Measurements from ENCODE around the gene SORL1.

SORL1 gene

DNA sequence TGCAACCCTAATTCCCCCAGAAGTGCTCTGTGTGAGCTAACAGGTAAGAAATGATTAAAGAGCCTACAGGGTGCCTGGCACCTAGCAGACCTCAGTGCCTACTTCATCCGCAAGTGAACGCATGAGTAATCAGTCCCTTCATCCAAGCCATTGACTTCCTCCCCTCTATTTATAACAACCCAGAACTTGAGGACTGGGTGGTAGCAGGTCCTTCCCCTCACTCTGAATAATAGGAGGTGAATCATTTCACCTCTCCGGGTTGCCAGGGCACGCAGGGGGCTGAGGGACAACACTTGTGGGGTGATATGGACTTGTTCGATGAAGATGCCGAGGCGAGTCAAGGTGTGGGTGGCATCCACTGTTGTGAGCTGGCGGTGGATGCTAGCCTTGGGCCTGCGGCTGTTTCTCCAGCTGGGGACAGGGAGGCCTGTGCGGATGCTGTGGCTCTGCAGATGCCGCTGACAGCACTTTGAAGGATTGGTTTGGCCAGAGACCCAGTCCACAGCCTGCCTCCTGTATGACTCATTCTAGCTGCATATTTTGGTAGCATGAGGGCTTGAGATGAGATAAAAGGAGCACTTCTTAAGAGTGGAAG lies 12.3 kb downstream of the SORL1 start:
- Histone ChIP-seq H3K27ac (ENCODE audit: low read depth, low read length) (peak overlapping the region; percentile 74), H3K4me1 (ENCODE audit: control insufficient read depth, insufficient read depth, low read length) (peaks cover 60% of the 10 kb centered on the region), H3K9ac (ENCODE audit: low read depth, low read length) (no peak overlapping the region)

DNA sequence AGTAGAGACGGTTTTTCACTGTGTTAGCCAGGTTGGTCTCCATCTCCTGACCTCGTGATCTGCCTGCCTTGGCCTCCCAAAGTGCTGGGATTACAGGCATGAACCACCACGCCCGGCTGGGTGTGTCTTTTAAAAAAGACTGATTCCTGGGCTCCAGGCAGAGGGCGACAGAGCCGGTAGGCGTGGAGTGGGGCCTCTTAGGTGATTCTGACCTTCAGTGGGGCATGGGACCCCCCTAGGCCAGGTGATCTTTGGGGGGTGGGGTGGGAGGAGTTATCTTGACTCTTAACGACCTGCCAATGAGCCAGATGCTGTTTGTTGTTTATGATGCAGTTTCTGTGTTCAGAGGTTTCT lies 13.6 kb downstream of the SORL1 start:
- no peak overlapping the region for H3K4me3 ChIP-seq (ENCODE audit: low read depth, low read length)
- H3K27me3 ChIP-seq (ENCODE audit: control insufficient read depth, insufficient read depth, low read length): no peaks in the 10 kb centered on the region
- no peak overlapping the region for H3K9ac ChIP-seq (ENCODE audit: low read depth, low read length)
- H3K27ac ChIP-seq (ENCODE audit: low read depth, low read length): peak overlapping the region; percentile 81
- peaks cover 11% of the 10 kb centered on the region for H3K36me3 ChIP-seq (ENCODE audit: control insufficient read depth, insufficient read depth, low read length)
- H3K4me1 ChIP-seq (ENCODE audit: control insufficient read depth, insufficient read depth, low read length): peaks cover 57% of the 10 kb centered on the region
- no peaks in the 10 kb centered on the region for H3K9me3 ChIP-seq (ENCODE audit: control insufficient read depth, insufficient read depth, low read length)

More for the DNA sequence above, 12.3 kb downstream of the SORL1 start:
- Histone ChIP-seq H3K27me3 (ENCODE audit: control insufficient read depth, insufficient read depth, low read length) (no peaks in the 10 kb centered on the region), H3K4me3 (ENCODE audit: low read depth, low read length) (no peak overlapping the region), H3K9me3 (ENCODE audit: control insufficient read depth, insufficient read depth, low read length) (no peaks in the 10 kb centered on the region), H3K36me3 (ENCODE audit: control insufficient read depth, insufficient read depth, low read length) (no peaks in the 10 kb centered on the region)

DNA sequence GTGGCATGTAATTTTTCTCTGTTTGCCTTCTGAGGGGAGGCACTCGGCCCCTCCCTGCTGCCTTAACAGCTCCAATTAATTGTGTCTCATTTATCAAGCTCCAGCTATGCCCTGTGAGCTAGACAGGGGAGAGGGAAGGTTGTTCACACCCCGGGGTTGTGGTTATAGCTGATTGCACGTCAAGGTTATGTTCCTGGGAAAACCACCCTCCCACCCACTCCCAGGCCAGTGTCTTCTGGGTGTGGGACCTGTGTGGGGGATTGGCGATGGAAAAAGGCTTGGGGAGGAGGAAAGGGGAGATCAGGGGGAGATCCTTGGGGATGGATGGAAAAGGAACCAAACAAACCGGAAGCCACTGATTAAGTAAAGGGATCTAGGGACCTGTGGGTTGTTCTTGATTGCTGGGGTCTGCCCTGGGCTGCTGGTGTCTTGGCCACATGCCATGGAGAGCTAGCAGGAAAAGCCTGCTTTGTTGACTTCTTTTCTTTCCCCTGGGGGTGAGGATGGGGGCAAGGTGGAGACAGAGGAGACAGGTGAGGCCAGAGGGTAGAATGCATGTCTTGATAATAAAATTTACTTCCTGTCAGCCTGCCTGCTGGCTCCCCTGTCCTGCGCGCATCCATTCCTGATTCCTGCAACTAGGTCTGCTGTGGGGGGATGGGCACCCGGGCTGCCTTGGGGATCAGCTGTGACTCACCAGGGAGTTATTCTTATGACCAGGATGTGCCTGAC lies 14.1 kb downstream of the SORL1 start:
- H3K4me3 ChIP-seq (ENCODE audit: low read depth, low read length): 0 out of 2 replicates have a peak overlapping the region, but pooled peaks have one; percentile 10
- peaks cover 16% of the 10 kb centered on the region for H3K36me3 ChIP-seq (ENCODE audit: control insufficient read depth, insufficient read depth, low read length)
- no peak overlapping the region for H3K9ac ChIP-seq (ENCODE audit: low read depth, low read length)
- peaks cover 57% of the 10 kb centered on the region for H3K4me1 ChIP-seq (ENCODE audit: control insufficient read depth, insufficient read depth, low read length)
- H3K27me3 ChIP-seq (ENCODE audit: control insufficient read depth, insufficient read depth, low read length): no peaks in the 10 kb centered on the region
- H3K27ac ChIP-seq (ENCODE audit: low read depth, low read length): peak overlapping the region; percentile 81
- H3K9me3 ChIP-seq (ENCODE audit: control insufficient read depth, insufficient read depth, low read length): no peaks in the 10 kb centered on the region

DNA sequence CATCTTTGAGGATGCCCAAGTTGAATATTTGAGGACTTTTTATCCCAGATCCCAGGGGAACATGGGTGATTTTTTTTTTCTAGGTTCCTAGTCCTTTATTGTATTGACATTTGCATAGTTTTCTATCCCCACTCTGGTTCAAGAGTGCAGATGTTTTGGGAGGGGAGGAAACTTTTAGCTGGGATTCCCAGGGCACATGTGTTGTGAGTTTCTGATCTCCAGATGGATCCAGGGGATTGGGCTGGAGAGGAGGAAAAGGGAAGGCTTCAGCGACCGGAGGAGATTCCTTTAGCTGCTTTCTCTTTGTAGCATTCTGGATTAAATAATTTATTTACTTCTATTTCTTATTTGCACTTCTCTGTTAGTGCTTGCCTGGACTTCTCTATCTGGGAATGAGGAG lies 15.4 kb downstream of the SORL1 start:
- H3K4me3 ChIP-seq (ENCODE audit: low read depth, low read length): no peak overlapping the region; the same call in 1 of the 2 replicates
- H3K27me3 ChIP-seq (ENCODE audit: control insufficient read depth, insufficient read depth, low read length): no peaks in the 10 kb centered on the region
- peaks cover 21% of the 10 kb centered on the region for H3K36me3 ChIP-seq (ENCODE audit: control insufficient read depth, insufficient read depth, low read length)
- H3K4me1 ChIP-seq (ENCODE audit: control insufficient read depth, insufficient read depth, low read length): peaks cover 57% of the 10 kb centered on the region
- peak overlapping the region; percentile 32 for H3K27ac ChIP-seq (ENCODE audit: low read depth, low read length)
- H3K9ac ChIP-seq (ENCODE audit: low read depth, low read length): no peak overlapping the region
- no peaks in the 10 kb centered on the region for H3K9me3 ChIP-seq (ENCODE audit: control insufficient read depth, insufficient read depth, low read length)

DNA sequence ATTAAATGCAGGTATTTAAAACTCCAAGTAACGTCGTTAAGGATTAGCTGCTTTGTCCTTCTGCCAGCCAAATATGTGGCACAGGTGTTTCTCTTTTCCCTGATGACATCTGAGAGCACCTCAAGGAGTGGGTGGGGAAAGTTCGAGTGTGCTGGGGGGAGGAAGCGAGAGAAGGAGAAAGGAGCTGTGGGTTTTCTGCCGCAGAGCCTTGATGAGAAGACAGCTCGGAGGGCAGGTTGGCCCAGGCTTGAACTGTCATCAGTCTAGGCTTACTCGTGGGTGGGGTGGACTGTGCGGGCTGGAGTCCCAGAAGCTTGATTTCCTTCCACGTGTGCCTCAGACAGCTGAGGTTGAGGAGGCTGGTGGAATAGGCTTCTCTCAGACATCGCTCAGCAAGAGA lies 15.9 kb downstream of the SORL1 start:
- Histone ChIP-seq H3K4me3 (ENCODE audit: low read depth, low read length) (no peak overlapping the region), H3K36me3 (ENCODE audit: control insufficient read depth, insufficient read depth, low read length) (peaks cover 21% of the 10 kb centered on the region), H3K27me3 (ENCODE audit: control insufficient read depth, insufficient read depth, low read length) (no peaks in the 10 kb centered on the region), H3K27ac (ENCODE audit: low read depth, low read length) (no peak overlapping the region), H3K4me1 (ENCODE audit: control insufficient read depth, insufficient read depth, low read length) (peaks cover 53% of the 10 kb centered on the region), H3K9me3 (ENCODE audit: control insufficient read depth, insufficient read depth, low read length) (no peaks in the 10 kb centered on the region), H3K9ac (ENCODE audit: low read depth, low read length) (no peak overlapping the region)

DNA sequence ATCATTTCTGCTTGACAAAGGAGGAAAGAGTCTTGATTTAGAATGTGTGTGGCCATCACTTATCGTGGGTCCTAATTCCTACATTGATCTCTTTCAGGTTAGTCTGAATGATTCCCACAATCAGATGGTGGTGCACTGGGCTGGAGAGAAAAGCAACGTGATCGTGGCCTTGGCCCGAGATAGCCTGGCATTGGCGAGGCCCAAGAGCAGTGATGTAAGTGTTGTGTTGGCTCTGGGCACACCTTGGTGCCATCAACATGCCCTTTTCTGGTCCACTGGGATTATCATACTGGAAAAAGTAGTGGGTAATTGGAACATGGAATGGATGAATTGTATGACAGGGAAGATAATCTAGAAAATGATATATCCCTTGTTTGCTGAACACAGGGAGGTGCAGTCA lies 17.8 kb downstream of the SORL1 start:
- Histone ChIP-seq H3K27me3 (ENCODE audit: control insufficient read depth, insufficient read depth, low read length) (no peaks in the 10 kb centered on the region), H3K9me3 (ENCODE audit: control insufficient read depth, insufficient read depth, low read length) (no peaks in the 10 kb centered on the region), H3K4me3 (ENCODE audit: low read depth, low read length) (no peak overlapping the region), H3K27ac (ENCODE audit: low read depth, low read length) (no peak overlapping the region), H3K36me3 (ENCODE audit: control insufficient read depth, insufficient read depth, low read length) (peaks cover 33% of the 10 kb centered on the region), H3K4me1 (ENCODE audit: control insufficient read depth, insufficient read depth, low read length) (peaks cover 36% of the 10 kb centered on the region), H3K9ac (ENCODE audit: low read depth, low read length) (no peak overlapping the region)

DNA sequence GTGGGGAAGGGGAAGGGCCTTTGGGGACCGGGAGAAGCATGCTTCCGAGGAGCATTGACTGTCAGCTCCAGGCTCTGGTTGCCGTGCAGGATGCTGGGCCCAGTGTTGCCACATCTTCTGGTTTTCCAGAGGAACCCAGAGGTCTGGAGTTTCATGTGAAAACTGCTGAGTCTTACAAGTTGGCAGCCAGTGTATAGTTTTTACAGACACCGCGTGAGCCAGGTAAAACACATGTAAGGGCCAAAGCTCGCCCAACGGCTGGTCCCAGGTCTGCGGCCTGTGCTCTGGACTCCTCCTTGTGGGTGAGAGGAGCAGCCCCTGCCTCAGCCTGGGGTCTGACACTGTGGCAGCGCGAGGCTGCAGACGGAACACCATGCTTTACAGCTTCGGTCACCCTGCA lies 19.1 kb downstream of the SORL1 start:
- Histone ChIP-seq H3K4me1 (ENCODE audit: control insufficient read depth, insufficient read depth, low read length) (peaks cover 31% of the 10 kb centered on the region), H3K9ac (ENCODE audit: low read depth, low read length) (no peak overlapping the region), H3K36me3 (ENCODE audit: control insufficient read depth, insufficient read depth, low read length) (peaks cover 33% of the 10 kb centered on the region), H3K9me3 (ENCODE audit: control insufficient read depth, insufficient read depth, low read length) (no peaks in the 10 kb centered on the region), H3K27ac (ENCODE audit: low read depth, low read length) (no peak overlapping the region), H3K4me3 (ENCODE audit: low read depth, low read length) (no peak overlapping the region), H3K27me3 (ENCODE audit: control insufficient read depth, insufficient read depth, low read length) (no peaks in the 10 kb centered on the region)

DNA sequence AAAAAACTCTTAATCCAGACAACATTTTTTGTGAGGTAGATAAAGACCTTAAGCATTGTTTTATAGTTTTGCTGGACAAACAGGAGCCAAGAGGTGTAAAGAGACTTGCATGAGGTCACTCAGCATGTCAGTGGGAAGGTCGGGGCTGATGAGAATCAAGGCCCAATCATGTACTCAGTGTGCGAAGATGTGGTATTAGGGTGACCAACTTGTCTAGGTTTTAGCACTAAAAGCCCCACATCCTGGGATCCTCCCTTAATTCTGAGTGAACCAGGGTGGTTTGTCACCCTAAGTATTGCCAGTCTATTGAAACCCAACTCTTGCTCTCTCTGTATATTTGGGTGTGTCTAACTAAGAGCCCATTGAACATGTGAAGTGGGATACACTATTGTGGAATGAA lies 20.2 kb downstream of the SORL1 start:
- Histone ChIP-seq H3K4me3 (ENCODE audit: low read depth, low read length) (no peak overlapping the region), H3K9me3 (ENCODE audit: control insufficient read depth, insufficient read depth, low read length) (no peaks in the 10 kb centered on the region), H3K9ac (ENCODE audit: low read depth, low read length) (no peak overlapping the region), H3K36me3 (ENCODE audit: control insufficient read depth, insufficient read depth, low read length) (peaks cover 33% of the 10 kb centered on the region), H3K4me1 (ENCODE audit: control insufficient read depth, insufficient read depth, low read length) (peaks cover 24% of the 10 kb centered on the region), H3K27ac (ENCODE audit: low read depth, low read length) (no peak overlapping the region), H3K27me3 (ENCODE audit: control insufficient read depth, insufficient read depth, low read length) (no peaks in the 10 kb centered on the region)

DNA sequence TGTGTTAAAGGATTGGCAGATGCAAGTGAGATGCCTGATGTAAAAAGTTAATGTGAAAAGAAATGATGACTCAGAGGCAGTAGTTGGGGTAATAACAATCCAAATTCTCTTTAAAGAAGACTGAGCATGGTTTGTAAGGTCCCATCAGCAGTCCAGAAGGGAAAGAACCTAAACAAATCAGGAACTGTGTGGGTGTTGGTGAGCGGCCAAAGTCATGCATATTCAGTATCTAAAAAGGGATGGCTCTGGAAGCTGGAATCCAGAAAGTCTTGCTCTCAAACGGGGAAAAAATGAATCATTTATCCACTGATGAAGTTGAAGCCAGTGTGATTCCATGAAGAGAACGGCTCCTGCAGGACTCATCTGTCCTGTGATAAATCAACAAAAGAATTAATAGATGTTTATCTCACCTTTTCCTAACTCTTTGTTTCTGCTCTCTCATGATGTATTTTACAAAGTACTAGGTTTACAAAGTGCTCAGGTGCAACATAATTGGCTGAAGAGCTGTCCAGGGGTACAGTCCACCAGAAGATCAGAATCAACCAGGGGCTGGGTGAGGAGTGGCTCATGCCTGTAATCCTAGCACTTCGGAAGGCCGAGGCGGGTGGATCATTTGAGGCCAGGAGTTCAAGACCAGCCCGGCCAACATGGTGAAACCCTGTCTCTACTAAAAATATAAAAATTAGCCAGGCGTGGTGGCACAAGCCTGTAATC lies 21.1 kb downstream of the SORL1 start:
- Histone ChIP-seq H3K27ac (ENCODE audit: low read depth, low read length) (no peak overlapping the region), H3K36me3 (ENCODE audit: control insufficient read depth, insufficient read depth, low read length) (peaks cover 36% of the 10 kb centered on the region), H3K4me1 (ENCODE audit: control insufficient read depth, insufficient read depth, low read length) (peaks cover 19% of the 10 kb centered on the region), H3K27me3 (ENCODE audit: control insufficient read depth, insufficient read depth, low read length) (no peaks in the 10 kb centered on the region), H3K9me3 (ENCODE audit: control insufficient read depth, insufficient read depth, low read length) (no peaks in the 10 kb centered on the region), H3K4me3 (ENCODE audit: low read depth, low read length) (no peak overlapping the region), H3K9ac (ENCODE audit: low read depth, low read length) (no peak overlapping the region)

DNA sequence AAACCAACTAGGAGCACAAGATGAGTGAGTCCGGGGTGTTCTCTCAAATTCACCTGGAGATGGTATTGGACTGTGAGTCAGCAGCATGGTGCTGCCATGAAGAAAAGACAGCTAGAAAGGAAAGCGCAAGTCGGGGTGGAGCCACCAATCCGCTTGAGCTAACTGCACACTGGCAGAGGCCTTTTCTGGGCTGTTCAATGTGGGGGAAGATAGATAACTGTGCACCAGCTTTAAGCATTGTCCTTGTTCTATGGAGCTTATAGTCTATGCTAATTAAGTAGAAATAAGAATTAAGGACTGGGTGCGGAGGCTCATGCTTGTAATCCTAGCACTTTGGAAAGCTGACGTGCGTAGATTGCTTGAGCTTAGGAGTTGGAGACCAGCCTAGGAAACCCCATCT lies 22.6 kb downstream of the SORL1 start:
- no peak overlapping the region for H3K4me3 ChIP-seq (ENCODE audit: low read depth, low read length)
- H3K9ac ChIP-seq (ENCODE audit: low read depth, low read length): no peak overlapping the region
- no peaks in the 10 kb centered on the region for H3K9me3 ChIP-seq (ENCODE audit: control insufficient read depth, insufficient read depth, low read length)
- H3K36me3 ChIP-seq (ENCODE audit: control insufficient read depth, insufficient read depth, low read length): peaks cover 41% of the 10 kb centered on the region
- H3K4me1 ChIP-seq (ENCODE audit: control insufficient read depth, insufficient read depth, low read length): peaks cover 27% of the 10 kb centered on the region
- H3K27me3 ChIP-seq (ENCODE audit: control insufficient read depth, insufficient read depth, low read length): no peaks in the 10 kb centered on the region
- H3K27ac ChIP-seq (ENCODE audit: low read depth, low read length): no peak overlapping the region

DNA sequence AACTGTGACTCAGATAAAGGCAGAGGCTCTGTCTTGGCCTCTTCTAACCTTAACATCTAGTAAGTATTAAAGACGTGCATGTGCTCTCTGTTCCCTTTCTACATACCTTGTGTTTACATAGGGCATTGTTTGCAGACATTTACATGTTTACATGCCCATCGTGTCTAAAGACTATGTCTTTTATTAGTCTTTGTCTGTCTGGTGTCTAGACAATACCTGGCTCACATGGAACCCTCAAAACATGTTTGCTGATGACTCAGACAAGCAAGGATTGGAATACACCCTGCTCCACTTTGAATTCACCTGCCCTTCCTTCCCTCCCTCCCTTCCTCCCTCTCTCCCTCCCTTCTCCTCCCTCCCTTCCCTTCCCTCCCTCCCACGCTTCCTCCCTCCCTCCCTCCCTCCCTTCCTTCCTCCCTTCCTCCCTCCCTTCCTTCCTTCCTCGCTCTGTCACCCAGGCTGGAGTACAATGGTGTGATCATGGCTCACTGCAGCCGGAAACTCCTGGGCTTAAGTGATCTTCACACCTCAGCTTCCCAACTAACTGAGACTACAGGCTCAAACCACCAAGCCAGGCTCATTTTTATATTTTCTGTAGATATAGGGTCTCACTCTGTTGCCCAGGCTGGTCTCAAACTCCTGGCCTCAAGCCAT lies 24.4 kb downstream of the SORL1 start:
- Histone ChIP-seq H3K27me3 (ENCODE audit: control insufficient read depth, insufficient read depth, low read length) (no peaks in the 10 kb centered on the region), H3K9ac (ENCODE audit: low read depth, low read length) (no peak overlapping the region), H3K27ac (ENCODE audit: low read depth, low read length) (peak overlapping the region; percentile 21), H3K4me1 (ENCODE audit: control insufficient read depth, insufficient read depth, low read length) (peaks cover 31% of the 10 kb centered on the region), H3K4me3 (ENCODE audit: low read depth, low read length) (no peak overlapping the region), H3K36me3 (ENCODE audit: control insufficient read depth, insufficient read depth, low read length) (peaks cover 23% of the 10 kb centered on the region), H3K9me3 (ENCODE audit: control insufficient read depth, insufficient read depth, low read length) (no peaks in the 10 kb centered on the region)

All from HUES48 (cell line).